WI38 (cell line): ENCODE measurements around the gene C9orf50.
"Not testable (repeated sequence)": the region's sequence is repeated elsewhere in the genome, so short reads cannot be mapped to it uniquely, and the experiment has no call there.

ENCODE experiments used
- H3K4me3 ChIP-seq: 2 replicates; pipeline ENCODE4 v1.5.1; 2011; ENCODE audit warnings: low read depth, mild to moderate bottlenecking, control low read depth, low read length
- TF ChIP-seq, protein P1 (sequence below): IDR thresholded peaks from 2 replicates; pipeline ENCODE4 v1.5.1; 2012; ENCODE audit warnings: low read depth, mild to moderate bottlenecking, control low read depth, low read length

Gene C9orf50

DNA sequence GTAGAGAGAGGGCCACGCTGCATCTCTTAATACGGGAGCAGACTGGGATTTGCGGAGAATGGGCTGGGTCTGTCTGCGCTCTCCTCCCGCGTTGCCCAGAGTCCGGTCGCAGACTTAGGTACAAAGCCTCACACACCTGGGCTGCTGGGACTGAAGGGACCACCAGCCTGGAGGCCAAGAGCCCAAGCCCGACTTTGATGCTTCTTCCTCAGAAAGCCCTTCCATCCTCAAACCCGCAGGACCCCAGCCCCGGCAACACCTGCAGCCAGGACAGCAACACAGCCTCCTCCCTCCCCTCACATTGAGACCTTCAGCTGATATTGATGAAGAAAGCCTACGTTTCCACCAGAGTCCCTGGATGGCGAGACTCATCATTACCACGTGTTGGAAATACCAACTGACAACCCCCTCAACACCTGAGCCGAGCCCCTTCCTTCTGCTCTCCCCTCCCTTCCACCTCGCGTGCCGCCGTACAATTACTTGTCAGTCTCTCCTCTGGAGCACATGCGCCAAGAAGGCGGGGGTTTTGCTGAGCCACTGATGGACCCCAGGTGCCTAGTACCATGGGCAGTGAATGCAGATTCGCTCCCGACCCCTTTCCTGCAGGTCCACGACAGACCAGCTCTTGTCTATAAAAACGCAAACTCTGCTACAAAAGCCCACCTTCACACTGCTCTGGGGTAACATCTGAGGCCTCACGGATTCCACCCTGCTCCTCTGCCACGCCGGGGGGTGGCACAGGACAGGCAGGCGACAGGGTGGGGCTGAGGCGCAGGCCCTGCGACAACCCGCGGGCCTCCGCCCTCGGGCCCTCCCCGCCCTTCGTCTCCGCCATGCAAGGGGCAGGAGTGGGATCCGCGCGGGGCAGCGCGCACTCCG is 20.2 kb upstream of the C9orf50 start:
- peak overlapping the region; percentile 97 for H3K4me3 ChIP-seq
- TF ChIP-seq, protein P1, sequence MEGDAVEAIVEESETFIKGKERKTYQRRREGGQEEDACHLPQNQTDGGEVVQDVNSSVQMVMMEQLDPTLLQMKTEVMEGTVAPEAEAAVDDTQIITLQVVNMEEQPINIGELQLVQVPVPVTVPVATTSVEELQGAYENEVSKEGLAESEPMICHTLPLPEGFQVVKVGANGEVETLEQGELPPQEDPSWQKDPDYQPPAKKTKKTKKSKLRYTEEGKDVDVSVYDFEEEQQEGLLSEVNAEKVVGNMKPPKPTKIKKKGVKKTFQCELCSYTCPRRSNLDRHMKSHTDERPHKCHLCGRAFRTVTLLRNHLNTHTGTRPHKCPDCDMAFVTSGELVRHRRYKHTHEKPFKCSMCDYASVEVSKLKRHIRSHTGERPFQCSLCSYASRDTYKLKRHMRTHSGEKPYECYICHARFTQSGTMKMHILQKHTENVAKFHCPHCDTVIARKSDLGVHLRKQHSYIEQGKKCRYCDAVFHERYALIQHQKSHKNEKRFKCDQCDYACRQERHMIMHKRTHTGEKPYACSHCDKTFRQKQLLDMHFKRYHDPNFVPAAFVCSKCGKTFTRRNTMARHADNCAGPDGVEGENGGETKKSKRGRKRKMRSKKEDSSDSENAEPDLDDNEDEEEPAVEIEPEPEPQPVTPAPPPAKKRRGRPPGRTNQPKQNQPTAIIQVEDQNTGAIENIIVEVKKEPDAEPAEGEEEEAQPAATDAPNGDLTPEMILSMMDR, result no peak

DNA sequence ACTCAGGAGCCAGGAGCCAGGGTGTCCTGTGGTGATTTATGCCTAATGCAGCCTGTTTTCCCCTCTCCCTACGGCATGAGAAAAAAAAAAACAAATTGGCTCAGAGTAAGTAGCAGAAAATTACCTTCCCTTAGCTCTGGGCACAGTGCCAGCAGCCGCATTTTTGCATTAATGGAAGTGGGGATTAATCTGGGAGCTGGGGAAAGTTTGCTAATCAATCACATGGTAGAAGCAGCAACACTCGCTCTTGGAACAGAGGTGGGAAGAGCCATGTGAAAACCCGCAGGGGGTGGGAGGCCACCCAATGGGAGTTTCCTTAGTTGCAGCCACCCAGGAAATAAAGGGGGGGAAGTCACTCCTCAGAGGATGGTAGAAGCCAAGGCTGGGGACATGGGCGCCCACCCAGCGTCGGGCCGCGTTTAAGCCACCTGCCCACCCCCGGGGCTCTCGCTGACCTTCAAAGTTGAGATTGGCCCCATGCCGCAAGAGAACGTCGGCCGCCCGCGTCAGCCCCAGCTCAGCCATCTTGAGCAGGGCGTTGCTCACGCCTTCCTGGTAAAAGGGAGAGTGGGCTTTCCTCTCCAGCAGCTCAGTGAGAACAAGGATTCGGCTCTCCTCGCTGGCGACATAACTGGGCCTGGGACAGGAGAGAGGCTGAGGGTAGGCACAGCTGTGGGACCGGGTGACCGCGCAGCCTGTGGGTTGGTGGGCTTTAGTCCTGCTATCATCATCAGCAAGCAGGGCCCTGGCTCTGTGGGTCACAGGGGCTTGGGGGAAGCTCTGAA is 19.4 kb upstream of the C9orf50 start:
- TF ChIP-seq, protein P1, result no peak
- H3K4me3 ChIP-seq, result peak overlapping the region; percentile 97

DNA sequence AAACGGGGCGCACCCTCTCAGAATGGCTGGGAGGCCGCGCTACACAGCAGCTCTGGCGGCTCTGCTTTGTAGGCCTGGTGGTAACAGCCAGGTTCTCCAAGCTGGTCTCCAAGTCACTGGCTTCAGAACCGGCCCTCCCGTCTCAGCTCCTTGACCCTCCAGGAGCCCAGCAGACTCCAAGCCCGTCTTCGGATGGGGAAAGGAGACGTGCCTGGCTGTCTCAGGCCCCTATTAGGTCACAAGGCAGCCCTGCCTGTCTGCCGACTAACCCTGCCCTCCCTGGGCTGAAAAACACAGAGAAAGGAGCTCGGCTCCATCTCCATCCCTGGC is 18.8 kb upstream of the C9orf50 start:
- TF ChIP-seq, protein P1, result no peak
- no peak overlapping the region for H3K4me3 ChIP-seq

DNA sequence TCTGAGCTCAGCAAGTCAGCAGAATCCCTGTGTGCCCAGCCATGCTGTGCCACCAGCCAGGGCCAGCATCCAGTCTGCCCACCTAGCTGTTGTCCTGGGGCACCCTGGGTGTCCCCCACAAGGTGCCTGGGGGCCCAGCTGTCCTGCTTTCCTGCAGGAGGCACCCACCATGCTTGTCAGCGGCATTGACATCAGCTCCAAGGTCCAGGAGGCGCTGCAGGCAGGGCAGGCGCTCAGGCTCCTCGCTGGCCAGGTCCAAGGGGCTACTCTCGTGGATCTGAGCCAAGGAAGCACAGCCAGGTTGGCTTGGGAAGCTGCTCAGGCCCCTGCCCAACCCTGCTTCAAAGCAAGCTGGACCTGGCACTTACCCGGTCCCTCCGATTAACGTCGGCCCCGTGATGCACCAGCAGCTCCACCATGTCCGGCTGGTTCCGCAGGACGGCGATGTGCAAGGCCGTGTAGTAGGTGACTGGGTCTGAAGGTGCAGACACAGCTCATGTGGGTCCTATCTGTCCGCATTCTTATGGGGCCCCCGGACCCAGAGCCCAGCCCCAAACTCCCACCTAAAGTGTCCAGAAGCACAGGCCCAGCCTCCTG is 18.2 kb upstream of the C9orf50 start:
- no peak overlapping the region for H3K4me3 ChIP-seq
- TF ChIP-seq, protein P1, result no peak

DNA sequence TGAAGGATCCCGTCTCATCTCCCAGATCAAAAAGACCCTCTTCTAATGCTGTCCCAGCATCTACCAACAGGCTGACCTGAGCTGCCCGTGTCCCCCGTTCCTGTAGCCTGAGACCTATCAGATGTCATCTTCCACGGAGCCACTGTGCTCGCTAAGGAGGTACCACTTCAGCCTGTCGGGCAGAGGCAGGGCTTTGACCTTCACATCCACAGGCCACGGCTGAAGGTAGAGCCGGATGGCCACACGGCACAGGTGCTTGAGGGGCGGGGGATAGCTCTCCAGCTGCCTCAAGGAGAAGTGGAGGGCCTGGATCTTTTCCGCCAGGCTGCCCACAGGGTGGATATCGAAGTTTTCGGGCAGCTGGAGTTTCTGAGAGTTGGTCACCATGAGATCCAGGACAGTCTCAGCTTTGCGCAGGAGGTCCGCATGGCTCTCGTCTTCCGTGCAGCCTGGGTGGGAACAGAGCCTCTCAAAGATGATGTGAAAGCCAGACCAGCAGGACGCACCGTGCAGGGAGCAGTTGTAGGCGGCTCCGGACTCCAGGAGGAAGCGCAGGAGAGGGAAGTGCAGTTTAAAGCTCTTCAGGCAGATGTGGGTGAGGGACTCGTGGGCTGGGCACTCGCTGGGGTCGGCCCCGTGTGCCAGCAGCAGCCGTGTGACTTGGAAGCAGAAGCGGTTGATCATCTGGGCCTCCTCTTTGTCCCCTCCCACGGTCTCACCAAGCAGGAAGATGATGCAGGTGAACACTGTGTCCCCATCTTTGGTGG is 17.0 kb upstream of the C9orf50 start:
- H3K4me3 ChIP-seq, result no peak overlapping the region
- TF ChIP-seq, protein P1, result no peak

DNA sequence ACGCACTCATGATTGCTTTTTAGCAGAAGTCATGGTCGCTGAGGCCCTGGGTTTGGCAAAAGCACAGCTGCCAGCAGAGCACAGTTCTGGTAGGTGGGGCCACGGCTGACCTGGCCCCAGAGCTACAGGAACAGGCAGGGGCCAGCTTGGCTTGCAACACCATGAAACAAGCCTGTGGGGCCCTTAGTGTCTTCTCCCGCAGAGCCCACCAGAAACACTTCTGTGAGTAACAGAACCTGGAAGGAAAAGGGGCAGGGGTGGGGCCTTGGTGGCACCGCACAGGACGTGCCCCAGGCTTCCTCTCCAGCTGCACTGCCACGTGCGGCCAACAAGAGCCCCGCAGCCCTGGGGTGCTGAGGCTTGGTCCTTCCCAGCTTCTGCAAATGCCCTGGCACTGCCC is 16.2 kb upstream of the C9orf50 start:
- H3K4me3 ChIP-seq, result no peak overlapping the region
- TF ChIP-seq, protein P1, result no peak

DNA sequence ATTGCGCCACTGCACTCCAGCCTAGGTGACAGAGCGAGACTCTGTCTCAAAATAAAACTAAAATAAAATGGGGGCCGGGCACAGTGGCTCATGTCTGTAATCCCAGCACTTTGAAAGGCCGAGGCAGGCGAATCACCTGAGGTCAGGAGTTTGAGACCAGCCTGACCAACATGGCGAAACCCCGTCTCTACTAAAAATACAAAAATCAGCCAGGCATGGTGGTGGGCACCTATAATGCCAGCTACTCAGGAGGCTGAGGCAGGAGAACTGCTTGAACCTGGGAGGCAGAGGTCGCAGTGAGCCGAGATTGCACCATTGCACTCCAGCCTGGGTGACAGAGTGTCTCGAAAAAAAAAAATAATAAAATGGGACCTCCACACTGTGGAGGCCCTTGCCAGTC is 15.4 kb upstream of the C9orf50 start:
- not testable (repeated sequence) for H3K4me3 ChIP-seq
